Effector memory CD4-positive, alpha-beta T cell (primary cell): Measurements from ENCODE around the gene TNN.

Experiments used
- DNase-seq, 3 donors: peaks; one replicate each; pipeline ENCODE4 v3.0.0-alpha.2; 2020
- H3K27ac ChIP-seq: 2 replicates; pipeline ENCODE4 v1.7.0; 2013; ENCODE audit warnings: mild to moderate bottlenecking, low read length, moderate library complexity; ENCODE audit not compliant: insufficient read depth, poor library complexity, severe bottlenecking
- H3K27me3 ChIP-seq: replicated peaks from 2 replicates; pipeline ENCODE4 v1.7.0; 2013; ENCODE audit warnings: mild to moderate bottlenecking, low read length; ENCODE audit not compliant: insufficient read depth, control insufficient read depth, poor library complexity, severe bottlenecking
- H3K36me3 ChIP-seq: 2 replicates; pipeline ENCODE4 v1.7.0; 2013; ENCODE audit warnings: mild to moderate bottlenecking, low read length, moderate library complexity; ENCODE audit not compliant: control insufficient read depth, insufficient read depth
- H3K4me1 ChIP-seq: 2 replicates; pipeline ENCODE4 v1.7.0; 2013; ENCODE audit warnings: low read length, mild to moderate bottlenecking; ENCODE audit not compliant: control insufficient read depth, insufficient read depth, poor library complexity, severe bottlenecking
- H3K4me3 ChIP-seq: 2 replicates; pipeline ENCODE4 v1.7.0; 2013; ENCODE audit warnings: low read length, low read depth, mild to moderate bottlenecking; ENCODE audit not compliant: insufficient read depth, poor library complexity, severe bottlenecking
- H3K9me3 ChIP-seq: 2 replicates; pipeline ENCODE4 v1.7.0; 2013; ENCODE audit warnings: mild to moderate bottlenecking, low read length, moderate library complexity; ENCODE audit not compliant: control insufficient read depth

TNN gene

GRCh38 chr1:175179837-175180590 is 112.4 kb downstream of the TNN start:
- Histone ChIP-seq H3K4me1 (peaks cover 11% of the 10 kb centered on the region), H3K4me3 (no peak overlapping the region), H3K27me3 (no peaks in the 10 kb centered on the region), H3K27ac (no peak overlapping the region), H3K9me3 (no peaks in the 10 kb centered on the region), H3K36me3 (peaks cover 32% of the 10 kb centered on the region)
- DNase-seq, result no peak

- no peak overlapping the region for H3K27ac ChIP-seq
Measured at GRCh38 chr1:175182201-175182746, 114.6 kb downstream of the TNN start.

GRCh38 chr1:175183586-175183985 is 116.0 kb downstream of the TNN start:
- H3K36me3 ChIP-seq, result peaks cover 7% of the 10 kb centered on the region
- no peak for DNase-seq

More at GRCh38 chr1:175182201-175182746, 114.6 kb downstream of the TNN start:
- Histone ChIP-seq H3K4me3 (no peak overlapping the region), H3K4me1 (peaks cover 17% of the 10 kb centered on the region), H3K27me3 (no peaks in the 10 kb centered on the region), H3K36me3 (peaks cover 19% of the 10 kb centered on the region), H3K9me3 (no peaks in the 10 kb centered on the region)
- no peak for DNase-seq

DNA sequence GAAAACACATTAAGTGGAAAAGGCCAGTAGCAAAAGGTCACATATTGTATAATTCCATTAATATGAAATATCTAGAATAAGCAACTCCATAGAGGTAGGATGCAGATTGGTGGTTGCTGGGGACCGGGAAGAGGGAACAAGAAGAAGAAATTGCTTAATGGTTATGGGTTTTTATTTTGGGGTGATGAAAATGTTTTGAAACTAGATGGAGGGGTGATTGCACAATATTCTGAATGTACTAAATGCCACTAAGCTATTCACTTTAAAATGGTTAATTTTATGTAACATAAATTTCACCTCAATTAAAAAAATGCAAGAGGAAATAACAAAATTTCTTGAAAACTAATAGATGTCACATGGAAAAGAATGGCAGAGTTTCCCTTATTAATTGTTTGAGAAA is 118.3 kb downstream of the TNN start:
- Histone ChIP-seq H3K9me3 (no peaks in the 10 kb centered on the region), H3K36me3 (peaks cover 6% of the 10 kb centered on the region), H3K4me1 (peaks cover 47% of the 10 kb centered on the region), H3K27me3 (no peaks in the 10 kb centered on the region), H3K27ac (no peak overlapping the region), H3K4me3 (no peak overlapping the region)
- no peak for DNase-seq

More at GRCh38 chr1:175183586-175183985, 116.0 kb downstream of the TNN start:
- Histone ChIP-seq H3K27me3 (no peaks in the 10 kb centered on the region), H3K4me1 (peaks cover 29% of the 10 kb centered on the region), H3K9me3 (no peaks in the 10 kb centered on the region), H3K27ac (no peak overlapping the region), H3K4me3 (no peak overlapping the region)

DNA sequence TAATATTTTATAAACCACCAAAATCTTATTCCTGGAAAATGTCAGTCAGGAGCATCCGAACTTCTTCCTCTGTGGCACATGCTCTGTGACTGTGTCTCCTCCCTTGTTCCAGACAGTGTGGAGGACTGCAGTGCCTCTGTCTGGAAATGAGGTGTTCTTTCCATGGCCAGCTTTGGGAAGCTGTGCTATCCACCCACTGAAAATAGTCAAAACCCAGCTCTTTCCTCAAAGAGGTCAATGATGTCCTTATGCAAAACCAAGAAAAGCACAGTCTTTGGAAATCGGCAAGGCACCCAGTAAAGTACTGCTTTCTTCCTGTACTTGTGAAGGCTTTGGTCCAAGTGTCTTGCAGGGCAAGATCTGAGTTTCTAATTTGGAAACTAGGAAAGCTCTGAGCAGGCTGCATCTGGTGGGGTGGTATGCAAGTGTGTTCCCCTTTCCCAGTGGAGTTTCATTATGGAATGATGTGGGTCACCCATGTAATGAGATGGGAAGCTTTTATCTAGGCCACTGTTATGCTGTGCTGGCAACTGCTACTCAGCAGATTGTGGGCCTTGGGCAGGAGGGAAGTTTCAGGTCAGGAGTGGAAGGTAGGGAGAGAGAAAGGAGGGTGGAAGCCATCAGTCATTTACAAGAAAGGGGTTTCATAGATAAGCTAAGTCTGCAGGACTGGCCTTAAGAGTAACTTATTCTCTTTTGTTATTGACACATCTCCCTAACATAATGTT is 119.0 kb downstream of the TNN start:
- H3K4me3 ChIP-seq, result no peak overlapping the region
- H3K27me3 ChIP-seq, result no peaks in the 10 kb centered on the region
- DNase-seq, result no peak
- H3K9me3 ChIP-seq, result no peaks in the 10 kb centered on the region
- H3K36me3 ChIP-seq, result peaks cover under 1% of the 10 kb centered on the region
- no peak overlapping the region for H3K27ac ChIP-seq
- peaks cover 44% of the 10 kb centered on the region for H3K4me1 ChIP-seq

GRCh38 chr1:175188936-175189335 is 121.3 kb downstream of the TNN start:
- peak overlapping the region; percentile 23 for H3K4me3 ChIP-seq
- no peaks in the 10 kb centered on the region for H3K27me3 ChIP-seq
- peak; percentile 6 to 32 (median 31) for DNase-seq
- peak overlapping the region; percentile 49 for H3K27ac ChIP-seq
- H3K9me3 ChIP-seq, result no peaks in the 10 kb centered on the region
- H3K36me3 ChIP-seq, result no peaks in the 10 kb centered on the region
- peaks cover 44% of the 10 kb centered on the region for H3K4me1 ChIP-seq

DNA sequence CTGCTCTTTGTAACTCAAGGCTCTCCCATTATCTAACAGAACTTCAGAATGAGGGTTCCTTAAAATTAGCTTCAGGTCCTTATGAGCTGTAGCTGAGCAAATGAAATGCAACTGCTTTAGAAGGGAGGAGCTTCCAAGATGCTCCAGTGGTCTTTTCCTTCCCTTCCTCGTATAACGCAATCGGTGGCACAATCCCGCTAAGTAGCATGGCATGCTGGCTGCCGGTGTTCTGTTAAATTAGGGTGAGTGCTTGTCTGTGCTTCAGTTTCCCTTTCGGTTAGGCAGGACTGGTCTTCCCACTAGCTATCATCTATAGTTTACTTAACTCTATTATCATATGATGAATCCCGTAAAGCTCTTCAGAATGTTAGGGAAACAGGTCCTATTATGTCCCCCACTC is 124.0 kb downstream of the TNN start:
- Histone ChIP-seq H3K4me1 (peaks cover 44% of the 10 kb centered on the region), H3K4me3 (peak overlapping the region; percentile 83), H3K27ac (peak overlapping the region; percentile 78), H3K9me3 (no peaks in the 10 kb centered on the region), H3K36me3 (no peaks in the 10 kb centered on the region), H3K27me3 (no peaks in the 10 kb centered on the region)
- no peak for DNase-seq

DNA sequence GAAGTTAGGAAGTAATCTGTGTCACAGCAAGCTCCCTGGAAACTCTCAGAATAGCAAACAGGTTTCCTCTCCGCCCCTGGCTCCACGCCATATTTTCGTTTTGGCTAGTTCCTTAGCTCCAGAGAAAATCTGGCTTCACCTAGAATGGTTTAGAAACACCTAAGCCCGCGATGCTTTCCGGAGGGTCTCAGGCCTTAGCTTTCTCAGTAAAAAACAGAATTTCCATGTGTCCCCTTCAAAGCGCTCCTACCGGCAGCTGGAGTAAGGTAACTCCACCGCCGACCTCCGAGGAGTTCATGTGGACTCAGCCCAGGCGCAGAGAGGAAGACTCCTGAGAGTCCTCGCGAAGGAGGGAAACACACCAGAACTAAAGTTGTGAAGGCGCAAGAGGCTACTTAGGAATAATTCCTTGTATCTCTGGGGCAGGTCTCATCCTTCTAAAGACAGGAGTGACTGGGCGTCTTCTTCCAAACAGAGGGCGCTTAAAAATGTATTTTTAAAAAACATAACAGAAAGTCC is 124.5 kb downstream of the TNN start:
- peaks cover 39% of the 10 kb centered on the region for H3K4me1 ChIP-seq
- no peaks in the 10 kb centered on the region for H3K27me3 ChIP-seq
- H3K27ac ChIP-seq, result peak overlapping the region; percentile 78

GRCh38 chr1:175192630-175193526 is 125.2 kb downstream of the TNN start, which contains the start of gene KIAA0040:
KIAA0040 (minus strand) TSS chr1:175192776; CDS start chr1:175161013, 31,763 bp downstream.
- Histone ChIP-seq H3K9me3 (no peaks in the 10 kb centered on the region), H3K4me3 (peak within 1 kb of the TSS; percentile 83), H3K27me3 (no peaks in the 10 kb centered on the region), H3K4me1 (peaks cover 36% of the 10 kb centered on the region), H3K36me3 (no peaks in the 10 kb centered on the region), H3K27ac (peak within 1 kb of the TSS; percentile 78)
- peak; percentile 50 to 62 (median 62) for DNase-seq

More for the DNA sequence above, 124.5 kb downstream of the TNN start:
- H3K9me3 ChIP-seq, result no peaks in the 10 kb centered on the region
- peak overlapping the region; percentile 83 for H3K4me3 ChIP-seq
- H3K36me3 ChIP-seq, result no peaks in the 10 kb centered on the region
- DNase-seq, result peak in 2 of 3 donors; percentile 16 to 25
